GM20431 (cell line): ENCODE data around the gene DMRT3.

Source experiments
- in situ Hi-C: fragments of 300-500 bp; cut with MseI, MboI; formaldehyde crosslinking; loops from one replicate; pipeline ENCODE4 v1.15.0; 2020; ENCODE audit warnings: low sequenced_read_pairs; ENCODE audit not compliant: unreplicated experiment

DMRT3 gene, protein sequence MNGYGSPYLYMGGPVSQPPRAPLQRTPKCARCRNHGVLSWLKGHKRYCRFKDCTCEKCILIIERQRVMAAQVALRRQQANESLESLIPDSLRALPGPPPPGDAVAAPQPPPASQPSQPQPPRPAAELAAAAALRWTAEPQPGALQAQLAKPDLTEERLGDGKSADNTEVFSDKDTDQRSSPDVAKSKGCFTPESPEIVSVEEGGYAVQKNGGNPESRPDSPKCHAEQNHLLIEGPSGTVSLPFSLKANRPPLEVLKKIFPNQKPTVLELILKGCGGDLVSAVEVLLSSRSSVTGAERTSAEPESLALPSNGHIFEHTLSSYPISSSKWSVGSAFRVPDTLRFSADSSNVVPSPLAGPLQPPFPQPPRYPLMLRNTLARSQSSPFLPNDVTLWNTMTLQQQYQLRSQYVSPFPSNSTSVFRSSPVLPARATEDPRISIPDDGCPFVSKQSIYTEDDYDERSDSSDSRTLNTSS

DNA sequence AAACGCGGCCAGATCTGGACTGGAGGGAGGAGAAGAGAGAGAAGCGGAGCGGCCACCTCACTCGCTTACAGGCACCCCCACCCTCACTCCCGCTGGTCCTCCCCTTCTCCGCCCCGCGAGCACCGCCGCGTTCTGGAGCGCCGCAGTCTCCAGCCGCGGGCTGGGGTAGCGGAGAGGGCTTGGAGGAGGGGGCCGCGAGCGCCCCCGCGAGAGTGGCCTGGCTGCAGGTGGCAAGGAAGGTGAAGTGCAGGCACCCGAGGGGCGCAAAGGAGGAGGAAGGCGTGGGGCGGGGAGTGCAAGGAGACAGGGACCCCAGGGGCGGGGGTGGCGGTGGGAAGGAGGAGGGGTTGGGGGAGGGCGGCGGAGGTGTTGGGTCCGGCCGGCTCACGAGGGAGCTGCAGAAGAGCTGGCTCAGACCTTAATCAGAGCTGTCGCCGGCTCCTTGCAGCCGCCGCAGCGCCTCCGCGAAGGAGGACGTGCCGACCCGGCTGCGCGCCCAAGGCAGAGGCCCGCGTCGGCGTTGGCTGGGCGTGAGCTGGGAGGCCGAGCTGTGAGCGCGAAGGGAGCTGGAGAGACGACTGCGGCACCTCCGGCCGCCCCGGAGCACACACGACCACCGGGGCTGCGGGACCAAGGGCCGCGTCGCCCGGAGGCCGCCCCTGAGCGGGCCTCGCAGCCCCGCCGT, at the start of gene DMRT3:
Gene DMRT3 (plus strand): TSS at position 398 of the 685 bp plus-strand sequence. CDS start 347 bp downstream, outside the sequence.
- in situ Hi-C loops, result no loop called here

DNA sequence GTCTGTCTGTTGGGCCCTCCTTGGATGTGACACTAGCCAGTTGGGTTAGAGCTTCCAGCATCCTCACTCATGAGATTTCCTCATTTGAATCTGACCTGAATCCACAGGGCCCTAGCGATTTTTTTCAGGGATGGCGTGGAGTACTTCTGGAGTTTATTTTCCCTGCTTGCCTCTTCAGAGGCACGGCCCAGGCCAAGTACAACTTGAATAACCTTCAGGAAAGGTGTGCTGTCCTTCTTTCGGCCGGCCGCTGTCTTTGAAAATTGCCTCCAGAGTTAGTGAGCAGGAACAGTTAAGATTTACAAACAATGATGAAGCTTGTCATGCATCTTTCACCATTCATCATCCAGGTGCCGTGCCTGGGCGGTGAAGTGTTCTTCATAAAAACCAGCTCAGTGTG, 49.5 kb upstream of the DMRT3 start:
- in situ Hi-C loops, result no loop called here

DNA sequence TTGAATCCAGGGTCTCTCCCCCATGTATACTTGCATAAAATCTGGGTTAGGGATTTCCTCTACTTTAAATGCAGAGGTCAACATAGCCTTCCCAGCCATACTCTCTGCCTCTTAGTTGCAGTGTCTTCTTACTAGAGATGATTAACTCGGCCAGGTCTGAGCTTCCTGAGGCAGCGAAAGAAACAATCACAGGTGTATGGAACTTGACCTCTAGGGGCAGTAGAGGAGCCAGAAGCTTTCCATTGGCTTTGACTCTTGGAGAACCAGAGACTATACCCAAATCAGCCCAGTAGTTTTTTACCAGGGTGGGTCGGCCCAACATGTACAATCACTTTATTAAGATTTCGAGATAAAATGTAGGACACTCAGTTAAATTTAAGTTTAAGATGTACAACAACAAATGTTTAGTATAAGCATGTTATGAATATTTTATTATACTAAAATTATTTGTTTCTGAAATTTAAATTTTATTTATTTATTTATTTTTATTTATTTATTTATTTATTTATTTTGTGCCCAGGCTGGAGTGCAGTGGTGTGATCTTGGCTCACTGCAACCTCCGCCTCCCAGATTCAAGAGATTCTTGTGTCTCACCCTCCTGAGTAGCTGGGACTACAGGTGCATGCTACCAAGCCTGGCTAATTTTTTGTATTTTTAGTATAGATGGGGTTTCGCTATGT, 48.0 kb upstream of the DMRT3 start:
- in situ Hi-C loops, result no loop called here

DNA sequence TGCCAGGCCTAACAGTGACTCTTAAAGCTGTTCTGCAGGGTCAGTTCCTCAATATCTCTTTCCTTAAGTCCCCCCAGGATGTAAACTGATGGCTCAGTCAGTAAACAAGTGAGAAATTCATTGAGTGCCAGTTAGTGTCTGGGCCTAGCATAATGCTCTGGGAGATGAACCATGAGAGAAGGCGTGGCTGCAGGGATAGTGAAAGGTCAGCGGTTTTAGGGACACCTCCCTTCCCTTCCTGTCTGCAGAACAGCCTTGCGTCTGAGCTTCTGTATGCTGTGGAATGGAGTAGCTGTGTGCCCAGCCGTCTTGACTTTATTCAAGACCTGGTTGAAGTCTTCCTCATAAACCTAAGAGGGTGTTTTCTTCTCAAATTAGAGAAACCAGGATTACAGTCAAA, 46.7 kb upstream of the DMRT3 start:
- in situ Hi-C loops, result no loop called here

DNA sequence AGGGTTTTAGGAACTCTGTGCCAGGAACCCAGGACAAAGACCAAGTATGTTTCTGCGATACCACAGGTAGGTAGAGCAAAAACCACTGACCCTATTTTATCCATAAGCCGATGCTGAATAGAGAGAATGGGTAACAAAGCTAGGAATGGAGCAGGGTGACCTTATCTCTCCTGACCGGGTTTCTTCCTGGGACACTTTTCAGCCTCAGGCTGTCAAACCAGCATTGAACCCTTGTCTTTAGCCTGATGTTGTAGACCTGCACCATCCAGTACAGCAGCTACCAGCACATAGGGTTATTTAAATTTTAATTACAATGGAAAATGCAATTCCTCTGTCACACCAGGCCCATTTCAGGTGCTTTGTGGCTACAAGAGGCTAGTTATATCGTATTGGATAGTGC, 43.1 kb upstream of the DMRT3 start:
- in situ Hi-C loops, result no loop called here

DNA sequence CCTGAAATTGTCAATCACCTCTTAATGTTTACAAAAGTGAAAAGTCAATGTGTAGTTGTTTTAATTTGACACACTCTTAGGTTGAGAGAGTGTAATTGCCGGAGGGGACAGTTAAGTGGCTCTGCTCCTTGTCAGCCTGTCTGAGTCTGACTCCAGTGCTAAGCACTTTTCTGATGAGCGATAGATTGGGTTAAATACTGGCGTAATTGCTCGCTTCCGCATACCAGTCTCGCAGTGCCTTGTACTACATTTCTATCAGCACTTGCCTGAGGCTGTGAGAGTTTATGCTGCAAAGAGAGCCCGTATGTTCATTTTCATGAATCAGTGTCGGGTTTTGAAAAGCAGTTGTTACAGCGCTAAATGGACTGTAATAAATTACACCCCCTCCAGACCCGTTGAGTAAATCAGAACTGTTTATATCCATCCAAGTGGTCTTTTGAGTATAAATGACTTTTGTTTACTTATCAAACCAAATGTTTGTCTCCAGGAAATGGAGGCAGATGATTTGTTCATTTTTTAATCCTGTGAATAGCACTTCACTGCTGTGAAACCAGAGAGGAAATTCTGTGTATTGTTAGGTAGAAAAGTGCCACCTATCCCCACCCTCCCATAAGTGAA, 41.0 kb upstream of the DMRT3 start:
- in situ Hi-C loops, result no loop called here

DNA sequence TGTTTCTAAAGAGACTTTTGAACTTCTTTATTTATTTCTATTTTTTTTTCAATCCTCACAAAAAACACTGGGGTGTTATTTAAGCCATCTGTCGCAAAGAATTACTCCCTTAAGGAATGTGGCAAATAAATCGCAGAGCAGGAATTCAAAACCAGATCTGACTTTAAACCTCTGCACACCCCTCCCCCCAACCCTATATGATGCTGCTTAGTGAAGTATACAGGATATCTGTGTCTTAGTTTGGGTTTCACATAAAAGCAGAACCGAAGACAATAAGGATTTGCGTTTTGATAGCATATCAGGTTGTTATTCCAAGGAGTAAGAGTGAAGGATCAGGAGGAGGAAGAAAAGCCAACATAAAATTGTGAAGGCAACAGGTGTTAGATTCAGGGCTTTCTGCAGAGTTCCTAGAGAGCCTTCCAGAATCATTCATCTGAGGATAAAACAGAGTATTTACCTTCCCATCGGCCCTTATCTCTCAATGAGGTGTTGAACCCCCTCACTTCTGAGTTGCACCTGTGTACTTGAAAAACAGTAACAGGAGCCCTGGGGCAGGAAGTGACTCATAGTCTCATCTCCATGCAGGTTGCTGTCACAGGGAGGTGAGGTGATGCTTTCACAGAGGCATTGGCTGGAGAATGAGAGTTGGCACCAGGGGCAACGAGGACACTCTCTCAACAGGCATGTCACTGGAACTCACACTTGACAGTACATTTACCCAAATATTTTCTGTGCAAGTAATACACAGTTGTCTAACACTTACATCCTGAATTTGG, 33.5 kb upstream of the DMRT3 start:
- in situ Hi-C loops, result no loop called here

DNA sequence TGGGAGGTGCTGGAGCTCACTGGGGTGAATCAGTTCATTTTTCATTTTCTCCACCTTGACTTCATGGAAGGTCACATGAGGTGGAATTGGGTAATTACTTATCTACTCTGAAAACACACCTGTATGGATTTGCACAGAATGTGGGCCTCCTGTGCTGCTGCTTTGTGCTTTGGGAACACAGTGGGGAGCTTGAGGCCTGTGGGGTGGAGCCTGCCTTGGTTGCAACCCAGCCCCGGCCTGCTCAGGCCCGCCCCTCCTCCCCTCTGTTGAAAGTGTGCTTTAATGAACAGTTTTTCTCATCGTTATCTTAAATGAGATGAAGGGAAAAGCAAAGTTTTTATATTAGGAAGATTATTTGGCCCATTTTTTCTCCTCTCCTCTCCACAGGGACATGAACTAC, 28.5 kb upstream of the DMRT3 start:
- in situ Hi-C loops, result no loop called here

DNA sequence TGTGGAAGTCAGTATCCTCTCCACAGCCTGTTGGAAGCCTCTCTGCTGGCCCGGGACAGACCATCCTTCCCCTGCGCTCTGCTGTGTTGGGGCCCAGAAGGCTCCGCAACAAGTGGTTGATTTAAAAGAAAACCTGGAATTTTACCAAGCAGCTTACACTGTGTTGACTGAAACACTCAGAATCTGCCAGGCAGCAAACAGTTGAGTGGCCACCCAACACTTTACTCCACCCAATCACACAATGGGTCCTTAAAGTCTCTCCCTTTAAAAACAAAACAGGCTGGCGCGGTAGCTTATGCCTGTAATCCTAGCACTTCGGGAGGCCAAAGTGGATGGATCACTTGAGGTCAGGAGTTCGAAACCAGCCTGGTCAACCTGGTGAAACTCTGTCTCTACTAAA, 28.0 kb upstream of the DMRT3 start:
- in situ Hi-C loops, result no loop called here

DNA sequence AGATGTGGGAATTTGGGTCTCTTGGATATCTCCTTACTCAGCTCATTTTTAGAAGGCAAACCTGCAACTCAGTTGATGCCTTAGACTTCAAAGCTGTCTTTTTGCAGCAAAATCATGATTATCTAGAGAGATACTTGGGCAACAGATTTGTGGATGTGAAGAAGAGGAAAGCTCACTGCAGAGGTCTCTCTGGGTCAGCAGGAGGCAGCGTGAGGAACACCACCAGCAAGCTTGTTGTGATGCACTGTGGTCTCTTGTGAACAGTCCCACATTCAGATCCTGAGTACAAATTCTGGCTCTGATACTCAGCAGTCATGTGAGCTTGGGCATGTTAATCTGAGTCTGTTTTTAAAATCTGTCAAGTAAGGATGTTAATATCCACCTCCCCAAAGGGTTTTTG, 26.3 kb upstream of the DMRT3 start:
- in situ Hi-C loops, result no loop called here

DNA sequence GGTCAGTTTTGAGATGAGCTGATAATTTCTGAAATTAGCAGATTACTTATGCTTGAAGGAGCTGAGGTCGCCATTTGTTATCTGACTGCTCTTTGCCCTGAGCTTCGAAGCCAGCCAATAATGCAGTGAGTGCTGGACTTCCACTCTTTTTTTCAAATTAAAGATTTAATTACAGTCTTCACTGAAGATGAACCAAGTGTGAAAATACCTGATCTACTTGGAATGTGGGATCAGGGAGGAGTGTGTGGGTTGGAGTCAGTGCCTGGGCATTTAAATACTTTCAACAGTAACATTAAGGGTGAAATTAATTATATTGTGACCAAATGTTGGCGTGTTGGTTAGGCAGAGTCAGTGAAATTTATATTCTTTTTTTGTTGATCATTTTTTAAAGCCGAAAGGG, 23.9 kb upstream of the DMRT3 start:
- in situ Hi-C loops, result no loop called here

DNA sequence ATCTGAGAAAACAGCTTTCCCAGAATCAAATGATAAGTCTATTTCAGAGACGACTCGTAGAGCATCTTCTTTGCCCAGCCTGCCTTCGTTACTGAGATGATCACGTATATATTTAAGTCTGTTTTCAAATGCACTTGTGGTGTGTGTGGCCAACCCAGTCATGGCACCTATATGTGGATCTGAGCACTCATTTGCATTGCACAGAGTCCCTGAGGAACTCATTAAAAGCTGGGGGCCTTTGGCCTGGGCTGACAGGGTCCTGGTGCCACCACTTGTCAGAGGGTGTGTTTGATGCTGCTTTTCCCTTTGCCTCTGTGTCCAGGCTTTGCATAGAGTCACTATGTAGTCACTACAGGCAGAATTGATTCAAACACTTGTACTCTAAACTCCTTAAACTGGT, 17.4 kb upstream of the DMRT3 start:
- in situ Hi-C loops, result no loop called here

DNA sequence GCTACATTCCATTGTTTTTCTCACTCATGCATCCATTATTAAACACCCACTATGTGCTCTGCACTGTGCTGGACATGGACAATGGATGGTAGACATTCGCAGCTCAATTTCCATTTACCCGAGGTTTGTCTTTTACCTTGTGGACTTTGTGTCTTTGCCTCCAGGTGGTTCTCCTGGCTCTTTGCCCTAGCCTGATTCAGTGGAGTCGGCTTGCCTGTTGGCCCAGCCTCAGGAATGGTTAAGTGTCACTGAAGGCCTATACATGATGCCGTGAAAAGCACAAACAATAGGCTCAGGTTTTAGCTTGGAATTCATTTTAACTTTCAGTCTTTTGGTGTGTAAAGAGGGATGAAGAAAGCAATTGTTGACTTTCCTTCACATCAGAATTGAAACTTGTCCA, 16.5 kb upstream of the DMRT3 start:
- in situ Hi-C loops, result no loop called here

DNA sequence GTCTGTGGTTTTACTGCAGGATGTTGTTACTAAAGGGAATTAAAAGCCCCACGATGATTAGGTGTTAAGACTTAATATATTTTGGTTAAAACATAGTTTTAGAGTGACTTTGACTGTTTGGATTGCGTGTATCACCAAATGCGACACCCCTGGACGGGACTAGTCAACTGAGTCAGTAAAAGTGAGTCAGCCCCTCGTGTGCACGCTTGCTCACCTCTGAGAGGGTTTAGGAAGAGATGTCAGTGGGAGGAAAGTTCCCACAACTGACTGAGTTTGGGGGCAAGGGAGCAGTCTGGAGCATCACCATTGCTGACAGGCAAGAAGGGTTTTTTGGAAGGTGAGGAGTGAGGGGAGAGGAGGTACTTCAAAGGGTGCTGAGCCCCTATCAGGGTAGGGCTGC, 14.4 kb upstream of the DMRT3 start:
- in situ Hi-C loops, result no loop called here

DNA sequence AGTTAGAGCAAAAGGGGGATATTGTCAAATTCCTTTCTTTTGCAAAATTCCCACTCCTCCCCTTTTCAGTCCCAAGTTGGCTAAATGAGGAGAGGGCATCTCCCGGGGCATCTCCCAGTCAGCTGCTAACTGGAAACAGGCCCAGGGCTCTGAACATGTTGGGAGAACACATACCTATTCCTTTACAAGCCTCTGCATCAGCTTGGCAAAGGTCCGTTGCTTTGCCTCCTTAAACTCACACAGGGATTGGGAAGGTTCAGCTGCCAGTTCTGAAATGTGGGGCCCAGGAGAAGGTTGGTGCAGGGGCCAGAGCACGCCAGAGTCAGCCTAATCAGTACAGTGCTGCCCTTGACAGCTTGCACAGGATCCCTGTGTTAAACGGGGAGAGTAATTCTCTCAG, 11.0 kb upstream of the DMRT3 start:
- in situ Hi-C loops, result no loop called here

DNA sequence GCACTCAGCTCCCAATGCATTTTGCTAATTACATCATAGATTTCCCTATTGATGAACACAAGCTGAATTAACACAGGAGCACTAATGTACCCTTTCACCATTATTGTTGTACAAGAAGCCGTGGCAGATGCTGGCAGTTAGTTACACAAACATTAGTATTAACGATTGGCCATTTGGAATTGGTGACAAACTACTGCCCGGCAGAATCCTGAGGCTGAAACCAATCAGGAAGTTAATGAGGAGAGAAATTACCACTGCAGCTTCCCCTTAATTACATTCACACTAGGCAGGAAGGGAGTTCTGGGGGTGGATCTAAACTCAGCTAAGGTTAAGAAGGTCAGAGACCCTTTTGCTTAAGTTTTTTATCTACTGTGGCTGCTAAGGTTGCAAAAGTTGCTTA, 9.6 kb upstream of the DMRT3 start:
- in situ Hi-C loops, result no loop called here

DNA sequence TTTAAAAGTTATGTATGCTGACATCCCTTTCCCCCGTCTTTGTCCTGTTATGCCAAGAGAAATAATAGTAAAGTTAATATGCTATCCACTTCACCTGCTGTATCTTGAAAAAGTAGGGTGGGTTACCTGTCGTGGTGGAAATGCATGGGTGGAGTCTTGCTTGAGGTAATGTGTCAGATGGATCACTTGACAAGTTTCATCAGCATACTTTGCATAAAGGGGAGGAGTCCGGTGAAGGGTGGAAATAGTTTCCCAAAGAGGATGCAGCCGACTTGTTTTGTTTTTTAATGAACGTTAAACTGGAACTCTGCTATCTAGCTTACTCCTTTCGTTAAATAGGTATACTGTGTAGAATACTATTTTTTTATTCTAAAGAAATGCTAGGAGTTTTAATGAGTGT, 9.0 kb upstream of the DMRT3 start:
- in situ Hi-C loops, result no loop called here

DNA sequence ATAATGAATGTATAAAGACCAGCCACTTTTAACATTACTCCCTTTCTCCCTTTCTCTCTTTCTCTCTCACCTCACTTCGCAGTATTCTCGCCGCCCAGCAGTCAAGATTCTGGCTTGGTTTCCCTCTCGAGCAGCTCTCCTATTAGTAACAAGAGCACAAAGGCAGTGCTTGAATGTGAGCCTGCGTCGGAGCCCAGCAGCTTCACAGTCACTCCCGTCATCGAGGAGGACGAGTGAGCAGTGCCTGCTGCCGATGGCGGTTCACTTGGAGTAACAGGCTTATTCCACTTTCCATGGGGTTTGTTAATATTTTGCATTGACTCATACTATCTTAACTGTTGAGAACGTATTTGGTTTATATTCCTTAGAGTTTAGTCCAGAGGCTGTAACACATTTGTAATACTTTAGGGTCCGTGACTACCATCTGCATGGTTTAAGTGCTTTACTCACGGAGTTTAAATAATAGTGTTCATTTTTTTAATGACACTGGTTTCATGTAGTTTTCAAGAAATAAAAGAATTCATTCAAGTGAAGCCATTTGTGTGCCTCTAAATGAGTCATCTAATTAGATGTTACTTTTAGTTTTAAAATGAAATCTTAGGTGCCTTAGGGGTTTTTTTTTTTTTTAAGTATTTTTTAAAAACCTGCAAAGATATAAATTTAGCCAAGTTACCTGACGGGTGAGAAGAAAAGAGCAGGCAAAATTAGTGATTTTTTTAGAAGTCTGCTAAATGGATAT, 8.4 kb upstream of the DMRT3 start:
- in situ Hi-C loops, result no loop called here
